ENCODE results near the gene ZNHIT6.

DNA sequence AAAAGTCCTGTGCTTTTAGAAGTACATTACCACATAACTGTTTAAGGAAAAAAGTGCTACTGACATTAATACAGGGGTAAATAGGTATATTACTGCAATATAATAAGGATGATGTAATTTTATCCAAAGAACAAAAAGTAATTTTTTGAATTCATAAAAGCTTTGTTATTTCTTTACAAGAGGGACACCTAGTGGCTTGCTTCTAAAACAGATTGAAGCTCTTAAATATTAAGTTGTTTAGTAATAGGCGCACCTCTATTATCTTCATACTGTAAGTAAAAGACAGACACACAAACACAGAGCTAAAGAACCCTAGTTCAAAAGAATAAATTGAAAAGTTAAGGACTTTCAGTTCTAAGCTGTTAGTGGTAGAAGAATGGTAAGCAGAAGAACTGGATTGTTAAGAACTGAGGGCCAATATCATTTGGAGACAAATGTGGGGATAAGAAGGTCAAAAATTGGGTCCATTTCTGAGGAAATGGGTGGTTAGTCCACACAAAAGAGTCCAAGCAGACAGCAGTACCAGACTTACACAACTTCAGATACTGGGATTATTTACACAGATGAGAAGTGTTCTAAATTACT, 15.4 kb downstream of the ZNHIT6 start:
- TF ChIP-seq, protein P1, sequence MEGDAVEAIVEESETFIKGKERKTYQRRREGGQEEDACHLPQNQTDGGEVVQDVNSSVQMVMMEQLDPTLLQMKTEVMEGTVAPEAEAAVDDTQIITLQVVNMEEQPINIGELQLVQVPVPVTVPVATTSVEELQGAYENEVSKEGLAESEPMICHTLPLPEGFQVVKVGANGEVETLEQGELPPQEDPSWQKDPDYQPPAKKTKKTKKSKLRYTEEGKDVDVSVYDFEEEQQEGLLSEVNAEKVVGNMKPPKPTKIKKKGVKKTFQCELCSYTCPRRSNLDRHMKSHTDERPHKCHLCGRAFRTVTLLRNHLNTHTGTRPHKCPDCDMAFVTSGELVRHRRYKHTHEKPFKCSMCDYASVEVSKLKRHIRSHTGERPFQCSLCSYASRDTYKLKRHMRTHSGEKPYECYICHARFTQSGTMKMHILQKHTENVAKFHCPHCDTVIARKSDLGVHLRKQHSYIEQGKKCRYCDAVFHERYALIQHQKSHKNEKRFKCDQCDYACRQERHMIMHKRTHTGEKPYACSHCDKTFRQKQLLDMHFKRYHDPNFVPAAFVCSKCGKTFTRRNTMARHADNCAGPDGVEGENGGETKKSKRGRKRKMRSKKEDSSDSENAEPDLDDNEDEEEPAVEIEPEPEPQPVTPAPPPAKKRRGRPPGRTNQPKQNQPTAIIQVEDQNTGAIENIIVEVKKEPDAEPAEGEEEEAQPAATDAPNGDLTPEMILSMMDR (IDR thresholded peaks at IDR 0.05) = peak in 5 of 6 experiments; percentile 19 to 56 (median 20)
- no peak for TF ChIP-seq POLR2A (IDR thresholded peaks at IDR 0.05)

Measured in esophagus squamous epithelium (tissue), 4 donors.